Hippocampal formation (tissue), 2 donors: Measurements from ENCODE around the gene WDFY4.

Source experiments
- DNase-seq, 2 donors: peaks; one replicate each; lab custom pipeline; 2025; lab: John Stamatoyannopoulos, UW

WDFY4 gene

GRCh38 chr10:48714088-48714487 is 29.4 kb downstream of the WDFY4 start:
- no peak for DNase-seq

- DNase-seq = no peak
Measured at GRCh38 chr10:48716416-48716815, 31.7 kb downstream of the WDFY4 start.

- no peak for DNase-seq
Measured at GRCh38 chr10:48720611-48721010, 35.9 kb downstream of the WDFY4 start.

GRCh38 chr10:48722153-48723145 is 37.8 kb downstream of the WDFY4 start:
- no peak for DNase-seq

- no peak for DNase-seq
Measured at GRCh38 chr10:48724127-48724526, 39.5 kb downstream of the WDFY4 start.

- no peak for DNase-seq
Measured at GRCh38 chr10:48725708-48726107, 41.0 kb downstream of the WDFY4 start.

GRCh38 chr10:48727866-48728265 is 43.2 kb downstream of the WDFY4 start:
- DNase-seq = no peak

- no peak for DNase-seq
Measured at GRCh38 chr10:48729222-48729621, 44.5 kb downstream of the WDFY4 start.

GRCh38 chr10:48729941-48730457 is 45.3 kb downstream of the WDFY4 start:
- no peak for DNase-seq

GRCh38 chr10:48731141-48731540 is 46.5 kb downstream of the WDFY4 start:
- no peak for DNase-seq

- no peak for DNase-seq
Measured at GRCh38 chr10:48731654-48732053, 47.0 kb downstream of the WDFY4 start.

- no peak for DNase-seq
Measured at GRCh38 chr10:48733329-48733728, 48.7 kb downstream of the WDFY4 start.

GRCh38 chr10:48735836-48736390 is 51.2 kb downstream of the WDFY4 start:
- DNase-seq = no peak

- DNase-seq = no peak
Measured at GRCh38 chr10:48736596-48736995, 51.9 kb downstream of the WDFY4 start.

- DNase-seq = no peak
Measured at GRCh38 chr10:48737886-48738285, 53.2 kb downstream of the WDFY4 start.

- DNase-seq = no peak
Measured at GRCh38 chr10:48739170-48739569, 54.5 kb downstream of the WDFY4 start.

- DNase-seq = no peak
Measured at GRCh38 chr10:48740015-48740707, 55.5 kb downstream of the WDFY4 start.

- DNase-seq = no peak
Measured at GRCh38 chr10:48740988-48741387, 56.3 kb downstream of the WDFY4 start.

- DNase-seq = no peak
Measured at GRCh38 chr10:48742891-48743860, 58.5 kb downstream of the WDFY4 start.

- no peak for DNase-seq
Measured at GRCh38 chr10:48744587-48744986, 59.9 kb downstream of the WDFY4 start.

GRCh38 chr10:48745662-48746245 is 61.1 kb downstream of the WDFY4 start:
- no peak for DNase-seq
